HUDEP-2 (cell line): ENCODE measurements around the gene SLC27A4.

Experiments
- DNase-seq, 76 experiments: peaks; one replicate each; lab custom pipeline; 2025; ENCODE audit not compliant: unreplicated experiment in 76 of 76; lab: John Stamatoyannopoulos, UW

Gene SLC27A4

GRCh38 chr9:128339761-128340690 is at the start of gene SLC27A4:
TSS of gene SLC27A4 (plus strand) at chr9:128340527. CDS start at chr9:128343133, 2,606 bp downstream.
- peak in 70 of 76 experiments; percentile 7 to 86 (median 70) for DNase-seq

- DNase-seq: no peak
These were observed 48.3 kb upstream of the SLC27A4 start for GRCh38 chr9:128292009-128292408.

DNA sequence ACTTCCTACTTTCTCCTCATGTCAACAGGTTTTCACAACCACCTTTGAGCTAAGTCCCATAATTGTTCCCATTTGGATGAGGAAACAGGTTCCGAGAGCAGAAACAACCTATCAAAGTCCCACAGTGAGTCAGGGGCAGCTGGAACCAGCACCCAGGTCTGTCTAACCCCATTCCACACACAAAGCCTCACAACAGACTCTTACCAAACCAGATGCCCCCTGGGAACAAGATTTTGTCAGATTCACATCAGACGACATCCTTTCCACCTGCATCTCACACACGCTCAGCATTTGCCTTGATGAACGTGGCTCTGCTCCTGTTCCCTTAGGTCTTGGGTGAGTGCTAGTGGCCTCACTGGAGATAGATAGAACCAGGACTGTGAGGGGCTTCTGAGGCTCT is 47.2 kb upstream of the SLC27A4 start:
- DNase-seq: no peak

GRCh38 chr9:128294142-128294541 is 46.2 kb upstream of the SLC27A4 start:
- DNase-seq: no peak

DNA sequence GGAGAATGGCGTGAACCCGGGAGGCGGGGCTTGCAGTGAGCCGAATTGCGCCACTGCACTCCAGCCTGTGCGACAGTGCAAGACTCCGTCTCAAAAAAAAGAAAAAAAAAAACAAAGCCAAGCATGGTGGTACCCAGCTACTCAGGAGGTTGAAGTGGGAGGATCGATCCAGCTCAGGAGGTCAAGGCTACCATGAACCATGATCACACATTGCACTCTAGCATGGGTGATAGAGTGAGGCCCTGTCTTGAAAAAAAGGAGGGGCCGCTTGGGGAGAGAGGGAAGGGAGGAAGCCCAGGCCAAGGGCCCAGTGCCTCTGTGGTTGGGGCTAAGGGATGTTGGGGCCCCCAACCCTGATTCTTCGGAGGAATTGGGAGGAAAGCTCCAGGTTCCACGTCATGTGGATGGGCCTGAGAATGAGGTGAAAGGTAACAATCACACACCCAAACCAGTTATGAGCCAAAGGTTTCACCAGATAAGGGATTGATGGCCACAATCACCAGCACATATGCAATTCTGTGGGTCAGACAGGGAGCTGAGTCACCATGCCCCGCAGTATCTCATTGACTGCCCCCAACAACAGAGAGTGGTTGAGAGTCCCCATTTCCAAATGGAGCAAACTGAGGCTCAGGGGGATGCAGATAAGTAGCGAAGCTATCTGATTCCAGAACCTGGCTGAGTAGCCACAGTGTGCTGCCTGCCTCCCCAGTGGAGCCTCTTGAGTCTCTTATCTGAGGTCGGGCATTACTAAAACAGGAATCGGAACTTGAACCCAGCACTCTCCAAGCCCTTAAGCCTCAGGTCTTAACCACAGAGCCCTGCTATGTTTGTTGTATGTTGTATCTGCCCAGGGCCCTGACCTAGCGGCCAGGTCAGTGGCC is 43.7 kb upstream of the SLC27A4 start:
- peak in 74 of 76 experiments; percentile 9 to 85 (median 56) for DNase-seq

DNA sequence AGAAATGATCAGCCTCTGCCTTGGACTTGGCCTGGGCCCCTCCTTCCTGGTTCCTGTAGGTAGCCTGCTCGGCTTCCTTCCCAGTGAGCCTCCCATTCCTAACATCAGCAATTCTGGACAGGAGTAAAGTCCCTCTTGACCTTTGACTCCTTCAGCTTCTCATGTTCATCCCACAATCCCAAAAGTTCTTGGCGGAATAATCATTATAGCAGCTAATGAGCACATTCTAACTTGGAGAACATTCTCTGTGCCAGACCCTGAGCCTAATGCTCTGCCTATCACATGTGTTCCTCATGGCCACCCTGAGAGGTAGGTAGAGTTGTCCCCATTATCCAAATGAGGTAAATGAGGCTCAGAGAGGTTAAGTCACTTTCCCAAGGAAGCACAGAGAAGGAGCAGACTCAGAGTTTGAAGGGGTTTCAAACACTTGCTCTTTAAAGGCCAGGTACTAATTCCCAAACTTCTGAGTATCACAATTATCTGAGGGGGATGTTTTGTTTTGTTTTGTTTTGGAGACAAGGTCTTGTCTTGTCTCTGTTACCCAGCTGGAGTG is 43.0 kb upstream of the SLC27A4 start:
- DNase-seq: no peak

DNA sequence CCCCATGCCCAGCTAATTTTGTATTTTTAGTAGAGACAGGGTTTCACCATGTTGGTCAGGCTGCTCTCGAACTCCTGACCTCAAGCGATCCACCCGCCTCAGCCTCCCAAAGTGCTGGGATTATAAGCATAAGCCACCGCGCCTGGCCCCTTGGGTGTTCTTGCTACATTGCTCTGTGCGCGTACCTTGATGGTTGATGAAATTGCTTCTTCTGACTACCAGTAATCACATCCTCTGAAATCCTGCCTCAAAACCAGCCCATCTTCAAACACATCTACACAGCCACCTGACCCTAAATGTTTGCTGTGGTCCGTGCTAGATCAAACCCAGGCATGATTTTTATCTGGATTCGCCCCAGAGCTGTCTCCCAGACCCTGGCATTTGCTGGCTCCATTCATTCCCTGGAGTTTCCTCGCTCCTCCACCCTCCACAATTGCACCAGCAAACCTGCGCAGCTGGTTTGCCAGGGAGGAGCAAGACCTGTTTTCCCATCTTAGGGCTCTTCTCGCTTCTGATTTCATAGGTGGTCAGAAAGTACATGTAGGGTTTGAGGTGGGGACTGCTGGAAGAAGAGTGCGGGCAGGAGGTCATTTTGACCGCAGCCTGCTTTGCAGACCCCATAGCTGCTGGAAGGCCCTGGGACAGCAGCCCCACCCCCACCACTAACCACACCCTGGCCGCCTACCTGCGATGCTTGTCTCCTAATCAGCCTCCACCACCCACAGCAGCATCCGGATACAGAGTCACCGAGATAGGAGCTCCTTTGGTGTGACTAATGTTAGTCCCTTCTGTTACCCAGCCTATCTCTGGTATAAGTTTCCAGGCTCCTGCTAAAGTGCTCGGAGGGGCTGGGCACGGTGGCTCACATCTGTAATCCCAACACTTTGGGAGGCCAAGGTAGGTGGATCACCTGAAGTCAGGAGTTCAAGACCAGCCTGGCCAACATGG is 41.5 kb upstream of the SLC27A4 start:
- peak in 22 of 76 experiments; percentile 6 to 56 (median 20) for DNase-seq

DNA sequence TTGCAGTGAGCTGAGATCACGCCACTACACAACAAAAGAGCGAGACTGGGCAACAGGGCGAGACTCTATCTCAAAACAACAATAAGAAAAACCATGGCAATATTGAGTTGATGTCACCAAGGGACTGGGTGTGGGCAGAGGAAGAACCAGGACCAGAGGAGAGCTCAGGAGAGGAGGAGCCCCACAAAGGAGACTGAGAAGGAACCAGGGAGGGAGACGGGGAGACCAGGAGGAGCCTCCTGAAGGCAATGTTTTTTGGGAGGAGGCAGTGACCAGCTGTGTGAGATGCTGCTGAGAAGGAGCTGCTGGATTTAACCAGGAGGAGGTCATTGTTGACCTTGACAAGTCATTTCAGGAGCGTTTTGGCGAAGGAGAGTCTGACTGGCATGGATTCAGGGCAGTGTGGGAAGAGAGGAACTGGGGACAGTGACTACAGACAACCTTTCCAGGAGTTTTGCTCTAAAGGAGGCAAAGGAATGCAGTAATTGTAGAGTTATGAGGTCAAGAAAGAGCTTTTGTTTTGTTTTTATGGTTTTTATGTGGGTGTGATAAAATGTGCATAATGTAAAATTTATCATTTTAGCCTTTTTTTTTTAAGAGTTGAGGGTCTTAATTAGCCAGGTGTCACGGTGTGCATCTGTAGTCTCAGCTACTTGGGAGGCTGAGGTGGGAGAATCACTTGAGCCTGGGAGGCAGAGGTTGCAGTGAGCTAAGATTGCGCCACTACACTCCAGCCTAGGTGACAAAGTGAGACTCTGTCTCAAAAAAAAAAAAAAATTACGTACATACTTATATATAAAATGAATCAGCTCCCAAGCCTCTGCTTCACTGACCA is 36.0 kb upstream of the SLC27A4 start:
- DNase-seq: no peak

- DNase-seq: no peak
These were observed 35.4 kb upstream of the SLC27A4 start for GRCh38 chr9:128304971-128305288.

- no peak for DNase-seq
These were observed 30.8 kb upstream of the SLC27A4 start for GRCh38 chr9:128309551-128309950.

GRCh38 chr9:128310461-128310860 is 29.9 kb upstream of the SLC27A4 start:
- peak in 13 of 76 experiments; percentile 3 to 32 (median 13) for DNase-seq

DNA sequence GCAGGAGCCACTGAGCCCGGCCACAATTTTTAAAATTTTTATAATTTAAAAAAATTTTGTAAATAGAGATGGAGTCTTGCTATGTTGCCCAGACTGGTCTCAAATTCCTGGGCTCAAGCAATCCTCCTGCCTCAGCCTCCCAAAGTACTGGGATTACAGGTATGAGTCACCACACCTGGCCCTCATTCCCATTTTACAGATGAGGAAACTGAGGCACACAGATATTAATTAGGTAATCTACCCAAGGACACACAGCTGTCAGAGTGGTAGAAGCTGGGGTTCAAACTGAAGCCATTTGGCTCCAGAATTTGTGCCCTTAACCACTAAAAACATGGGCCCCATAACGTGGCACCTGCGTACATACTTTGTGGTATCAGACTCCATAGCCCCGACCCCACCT is 25.6 kb upstream of the SLC27A4 start:
- DNase-seq: no peak

- DNase-seq: no peak
These were observed 23.9 kb upstream of the SLC27A4 start for GRCh38 chr9:128316421-128316820.

DNA sequence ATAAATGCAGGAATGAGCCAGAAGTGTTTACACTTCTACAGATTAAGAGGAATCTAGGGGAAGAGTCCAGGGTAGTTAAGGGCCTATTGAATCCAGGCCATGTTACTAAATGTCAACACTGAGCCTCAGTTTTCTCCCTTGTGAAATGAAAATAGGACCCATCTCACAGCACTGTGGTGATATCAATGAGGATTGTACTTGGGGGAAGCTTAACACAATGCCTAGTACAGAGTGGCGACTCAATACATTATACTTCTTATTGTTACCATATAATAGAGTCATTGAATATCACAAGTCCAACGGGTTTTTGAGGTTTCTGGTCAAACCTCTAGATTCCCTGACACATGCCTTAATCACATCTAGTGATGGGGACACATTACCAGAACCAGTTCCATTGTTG is 22.7 kb upstream of the SLC27A4 start:
- DNase-seq: no peak

DNA sequence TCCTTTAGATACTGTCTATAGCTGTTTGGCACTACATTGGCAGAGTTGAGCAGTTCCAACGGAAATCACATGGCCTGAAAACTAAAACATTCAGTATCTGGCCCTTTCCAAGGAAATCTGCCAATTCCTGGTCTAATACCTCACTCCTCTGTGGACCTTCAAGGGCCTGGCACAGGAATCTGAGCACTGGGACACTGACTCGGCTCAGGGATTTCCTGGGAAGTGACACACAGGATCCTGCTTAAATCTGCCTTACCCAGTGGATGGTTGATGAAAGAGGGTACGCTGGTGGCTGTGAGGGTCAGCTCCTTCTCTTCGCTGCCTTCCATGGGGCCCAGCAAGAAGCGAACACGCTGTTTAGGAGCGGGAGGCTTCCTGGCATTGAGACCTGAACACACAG is 19.0 kb upstream of the SLC27A4 start:
- no peak for DNase-seq

DNA sequence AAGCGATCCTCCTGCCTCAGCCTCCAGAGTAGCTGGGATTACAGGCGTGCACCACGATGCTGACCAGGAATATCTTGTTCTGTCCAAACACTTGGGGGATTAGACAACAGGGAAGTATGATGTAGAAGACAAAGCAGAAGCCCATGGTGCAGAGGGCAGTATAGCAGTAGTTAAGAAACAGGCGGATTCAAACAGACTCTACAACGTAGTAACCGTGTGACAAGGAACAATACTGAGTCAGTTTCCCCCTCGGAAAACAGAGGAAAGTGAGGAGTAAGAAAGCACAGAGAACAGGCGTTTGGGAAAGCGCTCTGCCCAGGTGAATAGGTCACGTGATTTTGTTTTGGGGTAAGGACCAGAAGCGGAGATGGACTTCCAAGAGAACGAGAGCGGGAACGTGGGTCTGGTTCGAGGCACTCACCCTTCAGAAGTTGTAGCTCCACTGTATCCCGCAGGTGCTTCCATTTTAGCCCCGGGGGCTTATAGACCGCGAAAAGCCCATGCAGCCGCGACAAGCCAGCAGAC is 18.4 kb upstream of the SLC27A4 start:
- DNase-seq: peak in 2 of 76 experiments; percentile 47 to 88

- DNase-seq: peak; percentile 49 to 97 (median 87)
These were observed 17.7 kb upstream of the SLC27A4 start, which contains the start of the genes COQ4 and TRUB2 for GRCh38 chr9:128322404-128323211. TSS of gene COQ4 (plus strand) at chr9:128322839. CDS start at chr9:128322859, 20 bp downstream. TSS of gene TRUB2 (minus strand) at chr9:128322447. CDS start at chr9:128322408, 39 bp downstream.

- peak in 1 of 76 experiments; percentile 25 for DNase-seq
These were observed 17.1 kb upstream of the SLC27A4 start for GRCh38 chr9:128323212-128323730.
